Panc1 (cell line): ENCODE data around the gene SSBP3. TPM values are rescaled to one million over a fixed set of nuclear protein-coding genes. Genes with fewer than 3 reads are reported as not detected.

Experiments used
- ATAC-seq: fragments of 200-7000 bp; cut with Tn5 transposase; 2 replicates; pipeline ENCODE4 v1.9.1; 2020; ENCODE audit warnings: mild to moderate bottlenecking, moderate library complexity
- BruUV-seq: library from RNA; stranded (reverse); fragments of 400-500 nt; replicated peaks from 2 replicates; lab custom pipeline; 2021; lab: Mats Ljungman, UMichigan
- CTCF ChIA-PET: fragments of 300-600 bp; sonication (Branson Sonifier 250); formaldehyde crosslinking; loops from one replicate; lab custom pipeline; 2022; ENCODE audit warnings: antibody characterized with exemption; lab: Charles Lee
- POLR2A ChIA-PET: fragments of 300-600 bp; sonication (Branson Sonifier 250); formaldehyde crosslinking; loops from one replicate; lab custom pipeline; 2022; ENCODE audit warnings: antibody characterized with exemption; lab: Charles Lee
- DNase-seq: peaks from one replicate; pipeline ENCODE4 v3.0.0-alpha.2; 2010; ENCODE audit warnings: low read depth, low spot score
- H3K27ac ChIP-seq: 2 replicates; pipeline ENCODE4 v1.5.1; 2011; ENCODE audit warnings: mild to moderate bottlenecking, low read length, inconsistent platforms
- H3K27me3 ChIP-seq: fragments of 200-500 bp; sonication (Bioruptor generic); 2 replicates; pipeline ENCODE4 v1.6.0; 2014; ENCODE audit warnings: low read length, inconsistent platforms; ENCODE audit not compliant: control insufficient read depth, insufficient read depth
- H3K36me3 ChIP-seq: fragments of 200-500 bp; sonication (Bioruptor generic); 2 replicates; pipeline ENCODE4 v1.5.1; 2014; ENCODE audit warnings: inconsistent platforms, mild to moderate bottlenecking, low read length, moderate library complexity; ENCODE audit not compliant: control insufficient read depth, insufficient read depth
- H3K4me1 ChIP-seq: 2 replicates; pipeline ENCODE4 v1.5.1; 2011; ENCODE audit warnings: inconsistent platforms, mild to moderate bottlenecking, low read length, moderate library complexity; ENCODE audit not compliant: control insufficient read depth, insufficient read depth
- H3K4me3 ChIP-seq, 2 experiments: 2 replicates each; pipeline ENCODE4 v1.5.1; 2011 to 2012; ENCODE audit warnings: low read depth in 2 of 2, low read length in 2 of 2, mild to moderate bottlenecking in 2 of 2, inconsistent platforms in 1 of 2, moderate library complexity in 1 of 2
- H3K9me3 ChIP-seq: fragments of 200-500 bp; sonication (Bioruptor generic); 2 replicates; pipeline ENCODE4 v1.5.1; 2014; ENCODE audit warnings: low read depth, mild to moderate bottlenecking, inconsistent platforms, low read length, moderate library complexity; ENCODE audit not compliant: control insufficient read depth, insufficient read depth
- CTCF ChIP-seq: fragments of 450-650 bp; IDR thresholded peaks from 2 replicates; pipeline ENCODE4 v1.5.1; 2017; ENCODE audit warnings: mild to moderate bottlenecking
- POLR2AphosphoS5 ChIP-seq: IDR thresholded peaks from 2 replicates; pipeline ENCODE4 v1.6.1; 2012; ENCODE audit warnings: mild to moderate bottlenecking, low read depth, low read length, moderate library complexity
- REST ChIP-seq, 2 experiments: IDR thresholded peaks; 2 replicates each; pipeline ENCODE4 v1.6.1; 2011 to 2012; ENCODE audit warnings: low read depth in 2 of 2, control low read depth in 1 of 2, low read length in 1 of 2, mild to moderate bottlenecking in 1 of 2, moderate library complexity in 1 of 2; ENCODE audit not compliant: insufficient read depth in 1 of 2
- SIN3A ChIP-seq: IDR thresholded peaks from 2 replicates; pipeline ENCODE4 v1.6.1; 2012; ENCODE audit warnings: low read depth, mild to moderate bottlenecking, low read length, moderate library complexity, borderline replicate concordance; ENCODE audit not compliant: insufficient read depth
- TCF7L2 ChIP-seq: IDR thresholded peaks from 2 replicates; pipeline ENCODE4 v1.6.1; 2011; ENCODE audit warnings: mild to moderate bottlenecking, low read depth, low read length, inconsistent platforms
- in situ Hi-C: cut with HindIII; loops from 2 replicates; pipeline ENCODE4 v1.10.0; 2016; ENCODE audit warnings: low sequenced_read_pairs, low pct_unique_long_range_greater_than_20kb
- intact Hi-C: fragments of 100-400 bp; cut with micrococcal nuclease; formaldehyde crosslinking; loops from one replicate; pipeline ENCODE4 v1.10.0; 2022; ENCODE audit not compliant: unreplicated experiment
- total RNA-seq: library from RNA; stranded (reverse); gene quantifications from one replicate; pipeline ENCODE4 v1.2.1, GENCODE V29; 2021; ENCODE audit not compliant: unreplicated experiment

Gene SSBP3
- total RNA-seq, 1 experiment from 2014 or later, result 22.5 TPM

GRCh38 chr1:54272134-54272533, 134.1 kb downstream of the SSBP3 start:
- CTCF ChIA-PET, result no interaction called here
- Histone ChIP-seq H3K4me3 (no peak overlapping the region), H3K36me3 (no peaks in the 10 kb centered on the region), H3K27me3 (no peaks in the 10 kb centered on the region), H3K4me1 (peaks cover 3% of the 10 kb centered on the region; the same call in 1 of the 2 replicates), H3K9me3 (no peaks in the 10 kb centered on the region), H3K27ac (no peak overlapping the region)
- no TSS peak for BruUV-seq
- intact Hi-C loops (no loop called here), in situ Hi-C loops (no loop called here)
- no peak for DNase-seq
- POLR2A ChIA-PET, result interaction anchor here (0.6 kb wide), 1 partner anchor 80 kb away, joined by 3 read pairs; no protein-coding TSS in a partner anchor
- no peak for ATAC-seq
- no peak for TF ChIP-seq REST (IDR thresholded peaks at IDR 0.05; ENCODE audit: insufficient read depth in 1 of 2, low read depth in 2 of 2, low read length in 1 of 2)
- TF ChIP-seq POLR2AphosphoS5, result no peak
- no peak for TF ChIP-seq SIN3A
- no peak for TF ChIP-seq TCF7L2
- TF ChIP-seq CTCF, result no peak

GRCh38 chr1:54271341-54271740, 134.9 kb downstream of the SSBP3 start:
- ChIA-PET CTCF (no interaction called here), POLR2A (no interaction called here)
- H3K9me3 ChIP-seq, result no peaks in the 10 kb centered on the region
- no peak overlapping the region for H3K4me3 ChIP-seq
- DNase-seq, result no peak
- in situ Hi-C loops (no loop called here), intact Hi-C loops (no loop called here)
- H3K27me3 ChIP-seq, result no peaks in the 10 kb centered on the region
- H3K27ac ChIP-seq, result no peak overlapping the region
- peaks cover 3% of the 10 kb centered on the region; the same call in 1 of the 2 replicates for H3K4me1 ChIP-seq
- no peak for TF ChIP-seq REST (IDR thresholded peaks at IDR 0.05; ENCODE audit: insufficient read depth in 1 of 2, low read depth in 2 of 2, low read length in 1 of 2)
- TF ChIP-seq TCF7L2, result no peak
- no peak for TF ChIP-seq POLR2AphosphoS5
- no peak for TF ChIP-seq SIN3A
- ATAC-seq, result no peak
- no peaks in the 10 kb centered on the region for H3K36me3 ChIP-seq
- BruUV-seq, result no TSS peak
